Astrocyte of the cerebellum (primary cell): Measurements from ENCODE around the gene POLH.
"Not testable (repeated sequence)": the region's sequence is repeated elsewhere in the genome, so short reads cannot be mapped to it uniquely, and the experiment has no call there.

Experiments
- DNase-seq: peaks from one replicate; pipeline ENCODE4 v3.0.0-alpha.2; 2011; ENCODE audit warnings: low read depth
- H3K4me3 ChIP-seq: 2 replicates; pipeline ENCODE4 v1.5.1; 2011; ENCODE audit warnings: mild to moderate bottlenecking, low read depth, low read length, moderate library complexity
- in situ Hi-C: cut with HindIII; loops from 2 replicates; pipeline ENCODE4 v1.10.0; 2017; ENCODE audit warnings: low sequenced_read_pairs
- TF ChIP-seq, protein P1 (sequence below): IDR thresholded peaks from 2 replicates; pipeline ENCODE4 v1.5.1; 2012; ENCODE audit warnings: low read length, low read depth, moderate library complexity, mild to moderate bottlenecking; ENCODE audit errors: missing control alignments

POLH gene

DNA sequence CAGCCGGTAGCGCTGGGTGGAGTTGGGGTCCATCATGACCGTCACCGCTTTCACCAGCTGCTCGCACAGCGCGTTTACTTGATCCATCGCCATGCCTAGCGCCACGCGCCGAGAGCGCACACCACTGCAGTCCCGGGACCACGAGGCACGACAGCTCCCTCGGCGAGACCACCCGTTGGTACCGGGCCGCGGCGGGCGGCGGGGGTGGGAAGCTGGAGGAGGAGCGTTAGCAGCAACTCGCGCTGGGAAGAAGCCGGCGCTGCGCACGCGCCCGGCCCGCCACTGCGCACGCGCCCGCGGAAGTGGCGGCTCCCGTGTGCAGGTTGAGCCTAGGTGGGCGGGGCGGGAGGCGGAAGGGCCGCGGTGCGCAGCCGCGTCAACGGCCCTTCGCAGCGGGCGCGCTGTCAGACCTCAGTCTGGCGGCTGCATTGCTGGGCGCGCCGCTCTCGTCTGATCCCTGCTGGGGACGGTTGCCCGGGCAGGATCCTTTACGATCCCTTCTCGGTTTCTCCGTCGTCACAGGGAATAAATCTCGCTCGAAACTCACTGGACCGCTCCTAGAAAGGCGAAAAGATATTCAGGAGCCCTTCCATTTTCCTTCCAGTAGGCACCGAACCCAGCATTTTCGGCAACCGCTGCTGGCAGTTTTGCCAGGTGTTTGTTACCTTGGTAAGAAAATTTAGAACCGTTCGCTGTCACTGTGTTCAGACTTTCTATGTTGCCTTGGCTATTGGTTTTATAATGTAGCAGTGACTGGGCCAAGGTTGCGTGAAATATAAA, at the start of gene POLH, which contains the start of gene XPO5:
POLH (plus strand) TSS at position 414 of the 780 bp plus-strand sequence. CDS start 6,135 bp downstream, outside the sequence.
XPO5 (minus strand) TSS at position 267 of the 780 bp plus-strand sequence; CDS start at position 93, 174 bp downstream.
- TF ChIP-seq, protein P1, sequence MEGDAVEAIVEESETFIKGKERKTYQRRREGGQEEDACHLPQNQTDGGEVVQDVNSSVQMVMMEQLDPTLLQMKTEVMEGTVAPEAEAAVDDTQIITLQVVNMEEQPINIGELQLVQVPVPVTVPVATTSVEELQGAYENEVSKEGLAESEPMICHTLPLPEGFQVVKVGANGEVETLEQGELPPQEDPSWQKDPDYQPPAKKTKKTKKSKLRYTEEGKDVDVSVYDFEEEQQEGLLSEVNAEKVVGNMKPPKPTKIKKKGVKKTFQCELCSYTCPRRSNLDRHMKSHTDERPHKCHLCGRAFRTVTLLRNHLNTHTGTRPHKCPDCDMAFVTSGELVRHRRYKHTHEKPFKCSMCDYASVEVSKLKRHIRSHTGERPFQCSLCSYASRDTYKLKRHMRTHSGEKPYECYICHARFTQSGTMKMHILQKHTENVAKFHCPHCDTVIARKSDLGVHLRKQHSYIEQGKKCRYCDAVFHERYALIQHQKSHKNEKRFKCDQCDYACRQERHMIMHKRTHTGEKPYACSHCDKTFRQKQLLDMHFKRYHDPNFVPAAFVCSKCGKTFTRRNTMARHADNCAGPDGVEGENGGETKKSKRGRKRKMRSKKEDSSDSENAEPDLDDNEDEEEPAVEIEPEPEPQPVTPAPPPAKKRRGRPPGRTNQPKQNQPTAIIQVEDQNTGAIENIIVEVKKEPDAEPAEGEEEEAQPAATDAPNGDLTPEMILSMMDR: peak; percentile 18
- in situ Hi-C loops: no loop called here
- peak; percentile 71 for DNase-seq
- peak within 1 kb of the TSS; percentile 98 for H3K4me3 ChIP-seq

DNA sequence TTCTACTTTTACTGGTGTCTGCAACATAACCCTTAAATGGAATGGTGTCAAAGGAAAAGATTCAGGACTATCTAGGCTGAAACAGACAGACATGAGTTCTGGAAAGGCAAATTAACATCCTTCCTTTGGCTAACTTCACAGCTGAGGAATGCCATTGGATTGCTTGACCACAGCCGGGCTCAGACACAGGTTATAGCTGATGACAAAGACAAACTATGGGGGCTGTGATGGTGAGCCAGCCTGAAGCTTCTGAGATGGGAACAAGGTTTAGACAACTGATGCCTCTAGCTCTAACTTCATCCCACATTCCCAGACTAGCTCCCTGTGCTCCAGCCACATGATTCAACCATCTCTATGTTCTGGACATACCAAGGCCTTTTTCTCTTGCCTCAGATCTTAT, 43.8 kb upstream of the POLH start:
- no peak for DNase-seq
- in situ Hi-C loops: no loop called here
- no peak overlapping the region for H3K4me3 ChIP-seq
- TF ChIP-seq, protein P1: no peak

DNA sequence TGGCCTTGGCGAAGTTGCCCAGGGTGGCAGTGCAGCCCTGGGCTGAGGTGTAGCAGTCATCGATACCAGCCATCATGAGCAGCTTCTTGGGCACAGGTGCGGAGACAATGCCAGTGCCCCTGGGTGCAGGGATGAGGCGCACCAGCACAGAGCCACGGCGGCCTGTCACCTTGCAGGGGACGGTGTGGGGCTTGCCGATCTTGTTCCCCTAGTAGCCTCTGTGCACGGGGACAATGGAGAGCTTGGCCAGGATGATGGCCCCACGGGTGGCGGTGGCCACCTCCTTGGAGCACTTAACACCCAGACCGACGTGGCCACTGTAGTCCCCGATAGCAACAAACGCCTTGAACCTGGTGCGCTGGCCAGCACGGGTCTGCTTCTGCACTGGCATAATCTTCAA, 37.0 kb upstream of the POLH start:
- in situ Hi-C loops, DNase-seq, H3K4me3 ChIP-seq: not testable (repeated sequence)

DNA sequence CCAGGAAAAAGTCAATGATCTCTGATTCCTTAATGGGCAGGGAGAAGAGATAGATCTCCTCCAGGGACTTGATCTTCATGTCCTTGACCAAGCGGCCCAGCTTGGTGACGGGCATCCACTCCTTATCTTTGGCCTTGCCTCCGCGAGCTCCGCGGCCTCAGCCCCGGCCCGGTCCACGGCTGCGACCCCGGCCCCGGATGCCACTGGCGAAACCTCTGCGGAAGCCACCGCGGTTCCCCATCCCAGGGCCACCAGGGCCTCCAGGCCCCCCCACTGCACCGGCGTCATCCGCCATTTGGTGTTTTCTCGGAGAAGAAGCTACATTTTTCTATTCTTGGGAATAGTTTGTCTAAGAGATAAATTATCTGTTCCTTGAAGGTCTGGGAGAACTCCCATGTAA, 36.6 kb upstream of the POLH start:
- DNase-seq, H3K4me3 ChIP-seq, in situ Hi-C loops: not testable (repeated sequence)

DNA sequence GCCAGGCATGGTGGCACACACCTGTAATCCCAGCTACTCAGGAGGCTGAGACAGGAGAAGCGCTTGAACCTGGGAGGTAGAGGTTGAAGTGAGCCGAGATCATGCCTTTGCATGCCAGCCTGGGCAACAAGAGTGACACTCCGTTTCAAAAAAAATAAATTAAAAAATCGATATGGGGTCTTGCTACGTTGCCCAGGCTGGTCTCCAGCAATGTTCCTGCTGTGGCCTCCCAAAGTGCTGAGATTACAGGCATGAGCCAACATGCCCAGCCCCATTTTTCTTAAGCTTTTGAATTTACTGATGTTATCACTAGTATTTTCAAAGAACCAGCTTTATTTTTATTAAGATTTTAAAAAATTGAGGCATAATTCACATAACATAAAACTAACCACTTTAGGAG, 35.5 kb upstream of the POLH start:
- in situ Hi-C loops: no loop called here
- no peak overlapping the region for H3K4me3 ChIP-seq
- no peak for DNase-seq
- TF ChIP-seq, protein P1: no peak

DNA sequence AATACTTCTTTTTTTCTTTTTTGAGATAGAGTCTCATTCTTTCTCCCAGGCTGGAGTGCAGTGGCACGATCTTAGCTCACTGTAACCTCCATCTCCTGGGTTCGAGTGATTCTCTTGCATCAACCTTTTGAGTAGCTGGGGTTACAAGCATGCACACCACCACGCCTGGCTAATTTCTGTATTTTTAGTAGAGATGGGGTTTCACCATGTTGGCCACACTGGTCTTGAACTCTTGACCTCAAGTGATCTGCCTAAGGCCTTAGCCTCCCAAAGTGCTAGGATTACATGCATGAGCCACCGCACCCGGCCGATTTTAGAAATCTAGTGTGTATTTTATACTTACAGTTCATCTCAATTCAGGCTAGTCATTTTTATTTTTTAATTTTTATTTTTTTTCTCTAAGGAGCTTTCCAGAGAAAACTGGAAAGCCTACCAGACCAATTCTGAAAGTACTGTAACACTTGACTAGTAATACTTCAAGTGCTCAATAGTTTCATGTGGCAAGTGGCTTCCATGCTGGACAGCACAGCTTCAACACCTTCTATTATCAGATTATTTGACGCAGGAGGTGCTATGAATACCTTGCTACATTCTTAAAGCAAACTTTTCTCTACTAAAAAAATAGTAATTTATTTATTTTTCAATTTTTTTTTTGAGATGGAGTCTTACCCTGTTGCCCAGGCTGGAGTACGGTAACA, 34.1 kb upstream of the POLH start:
- no peak overlapping the region for H3K4me3 ChIP-seq
- TF ChIP-seq, protein P1: no peak
- in situ Hi-C loops: no loop called here
- no peak for DNase-seq

DNA sequence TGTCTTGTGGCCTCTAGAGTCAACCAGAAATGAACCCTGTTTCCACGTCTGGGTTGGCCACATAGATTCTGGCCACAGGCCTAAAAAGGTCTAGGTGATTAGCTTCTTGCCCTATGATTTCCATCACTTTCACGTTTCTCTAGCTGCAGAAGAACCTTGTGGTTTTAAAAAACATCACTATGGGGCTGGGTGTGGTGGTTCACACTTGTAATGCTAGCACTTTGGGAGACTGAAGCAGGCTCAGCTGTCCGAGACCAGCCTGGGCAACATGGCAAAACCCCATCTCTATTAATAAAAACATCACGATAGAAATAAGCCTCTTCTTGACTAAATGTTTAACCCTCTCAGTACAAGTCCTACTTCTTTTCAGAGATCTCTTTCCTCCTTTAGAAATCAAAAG, 31.5 kb upstream of the POLH start:
- no peak overlapping the region for H3K4me3 ChIP-seq
- TF ChIP-seq, protein P1: no peak
- in situ Hi-C loops: no loop called here
- no peak for DNase-seq
